CD4-positive, alpha-beta T cell treated with Interleukin-17A for 4 hours (primary cell): ENCODE results near the gene DCAF15.

Source experiments
- DNase-seq: peaks from one replicate; pipeline ENCODE4 v3.0.0-alpha.2; 2020; ENCODE audit warnings: mixed read lengths

Gene DCAF15

DNA sequence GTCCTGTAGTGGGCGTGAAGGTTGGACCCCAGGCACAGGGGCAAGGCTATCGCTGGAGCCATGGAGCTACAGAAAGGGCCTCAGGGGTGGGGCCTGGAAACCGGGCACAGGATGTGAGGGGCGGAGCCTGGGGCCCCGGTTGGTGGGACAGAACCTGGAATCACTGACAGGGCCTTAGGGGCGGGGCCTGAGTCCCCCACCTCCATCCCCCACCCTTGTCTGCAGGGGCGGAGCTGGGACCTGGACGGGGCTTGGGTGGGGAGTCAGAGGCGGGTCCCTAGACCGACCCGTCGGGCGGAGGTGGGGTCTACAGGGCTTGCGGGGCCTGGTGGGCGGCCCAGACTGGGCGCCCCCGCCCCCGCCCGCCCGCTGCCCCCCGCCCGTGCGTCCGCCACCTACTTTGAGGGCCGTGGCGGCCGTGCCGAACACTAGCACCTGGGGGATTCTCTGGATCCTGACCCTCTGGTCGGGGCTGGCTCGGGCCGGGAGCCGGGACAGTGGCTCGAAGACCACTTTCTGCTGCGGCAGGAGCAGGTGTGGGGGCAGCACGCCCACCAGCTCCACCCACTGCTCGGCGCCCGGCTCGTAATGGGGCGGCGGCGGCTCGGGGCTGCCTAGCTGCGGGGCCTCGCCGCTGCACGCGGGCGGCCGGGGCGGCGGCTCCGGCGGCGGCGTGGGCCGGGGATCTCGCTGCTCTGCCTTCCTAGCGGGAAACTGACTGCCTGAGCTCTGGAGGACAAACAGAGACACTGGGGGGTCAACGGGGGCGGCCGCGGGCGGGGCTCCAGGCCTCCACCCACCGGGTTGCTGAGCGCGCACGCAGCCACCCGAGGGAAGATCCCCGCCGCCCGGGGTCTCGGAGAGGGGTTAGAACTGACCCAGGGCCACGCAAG is 26.3 kb downstream of the DCAF15 start:
- peak; percentile 43 for DNase-seq

DNA sequence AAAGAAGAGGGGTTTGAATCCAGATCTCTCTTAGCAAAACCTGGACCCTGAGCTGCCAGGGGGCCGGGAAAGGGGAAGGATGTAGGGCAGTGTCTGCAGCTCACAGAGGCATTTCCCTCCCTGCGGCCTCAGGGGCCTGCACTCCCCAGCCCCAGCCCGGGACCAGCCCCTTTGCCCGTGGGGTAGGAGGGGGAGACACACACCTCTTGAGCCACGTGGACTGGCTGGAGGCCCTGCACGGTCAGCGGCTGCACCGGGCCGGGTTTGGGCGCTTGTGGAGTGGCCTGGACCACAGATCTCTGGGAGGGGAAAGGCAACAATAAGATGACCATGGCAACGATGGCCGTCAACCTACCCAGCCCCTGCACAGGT is 26.9 kb downstream of the DCAF15 start:
- no peak for DNase-seq

DNA sequence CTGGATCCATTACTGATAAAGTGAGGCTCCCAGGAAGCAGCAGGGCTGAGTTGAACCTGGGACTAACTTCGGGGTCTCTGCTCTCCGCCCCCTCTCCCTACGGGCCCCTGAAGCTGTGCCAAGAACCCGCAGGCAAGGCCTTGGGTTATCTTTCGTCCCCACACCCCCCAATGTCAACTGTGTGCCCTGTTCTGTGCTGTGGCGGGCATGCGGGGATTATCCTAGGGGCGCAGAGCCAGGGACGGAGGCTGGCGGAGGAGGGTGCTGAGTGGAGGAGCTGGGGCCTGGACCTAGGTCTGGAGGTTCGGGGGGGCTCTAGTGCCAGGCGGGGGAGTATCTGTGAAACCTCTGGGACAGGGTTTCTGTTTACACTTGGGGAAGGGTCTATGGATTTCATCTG is 27.4 kb downstream of the DCAF15 start:
- DNase-seq: no peak

DNA sequence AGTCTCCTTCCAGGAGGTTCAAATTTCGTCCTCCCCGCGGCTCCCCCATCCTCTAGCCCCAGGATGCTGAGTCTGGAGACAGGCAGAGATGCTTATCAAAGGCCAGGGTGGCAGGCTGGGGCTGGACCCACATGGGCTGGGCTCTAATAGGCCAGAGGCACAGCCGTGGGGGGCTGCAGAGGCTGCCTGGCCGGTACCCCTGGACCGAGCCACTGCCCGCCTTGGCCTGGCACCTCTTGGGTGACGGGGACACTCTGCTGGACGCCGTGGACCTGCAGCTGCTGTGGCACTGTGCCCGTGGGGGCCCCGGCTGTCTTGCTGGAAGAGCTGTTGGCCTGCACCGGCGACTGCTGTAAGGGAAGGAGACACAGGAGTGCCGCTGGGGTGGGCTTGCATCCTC is 28.0 kb downstream of the DCAF15 start:
- no peak for DNase-seq

DNA sequence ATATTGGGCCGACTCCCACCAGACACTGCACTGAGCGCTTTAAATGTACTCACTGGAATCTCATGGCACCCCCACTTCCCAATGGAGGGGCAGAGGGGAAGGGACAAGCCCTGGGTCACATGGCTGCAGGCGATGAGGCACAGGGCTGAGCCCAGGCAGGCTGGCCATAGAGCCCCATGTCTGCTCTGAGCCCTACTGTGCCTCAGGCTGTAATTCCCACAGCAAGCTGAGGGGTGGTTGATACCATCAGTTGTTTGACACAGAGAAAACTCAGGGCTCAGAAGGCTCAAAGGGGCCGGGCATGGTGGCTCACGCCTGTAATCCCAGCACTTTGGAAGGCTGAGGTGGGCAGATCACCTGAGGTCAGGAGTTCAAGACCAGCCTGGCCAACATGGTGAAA is 28.7 kb downstream of the DCAF15 start:
- DNase-seq: no peak

DNA sequence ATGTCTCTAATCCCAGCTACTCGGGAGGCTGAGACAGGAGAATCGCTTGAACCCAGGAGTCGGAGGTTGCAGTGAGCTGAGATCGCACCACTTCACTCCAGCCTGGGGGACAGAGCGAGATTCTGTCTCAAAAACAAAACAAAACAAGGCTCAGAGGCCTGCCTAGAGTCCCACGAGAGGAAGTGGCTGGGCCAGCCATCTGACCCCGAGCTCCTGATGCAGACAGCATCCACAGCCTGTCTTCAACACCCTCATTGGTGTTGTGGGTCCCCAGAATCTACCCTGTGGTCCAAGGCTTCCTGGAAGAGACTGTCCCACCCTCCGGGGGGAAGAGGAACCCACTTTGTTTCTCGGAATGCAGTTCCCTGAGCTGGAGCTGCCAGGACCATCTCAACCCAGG is 29.2 kb downstream of the DCAF15 start:
- DNase-seq: no peak

DNA sequence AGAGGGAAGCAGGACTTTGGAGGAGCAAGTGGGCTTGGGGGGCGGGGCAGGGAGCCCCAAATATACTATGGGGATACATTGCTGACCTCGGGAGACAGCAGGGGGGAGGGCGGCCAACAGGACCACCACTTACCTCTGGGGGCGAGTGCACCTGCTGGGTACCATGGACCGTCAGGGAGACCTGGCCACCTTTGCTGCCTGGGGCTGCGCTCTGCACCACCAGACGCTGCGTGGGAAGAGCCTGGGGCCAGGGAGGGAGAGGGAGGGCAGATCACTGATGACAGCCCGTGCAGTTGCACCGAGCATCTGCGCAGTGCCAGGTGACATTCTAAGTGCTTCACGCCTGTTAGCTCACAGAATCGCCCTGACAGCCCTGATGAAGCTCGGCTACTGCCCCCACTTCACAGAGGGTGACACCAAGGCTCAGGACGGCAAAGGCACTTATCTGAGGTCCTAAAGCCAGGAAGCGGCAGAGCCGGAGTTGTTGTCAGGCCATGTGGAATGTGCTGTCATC is 29.7 kb downstream of the DCAF15 start:
- DNase-seq: no peak

DNA sequence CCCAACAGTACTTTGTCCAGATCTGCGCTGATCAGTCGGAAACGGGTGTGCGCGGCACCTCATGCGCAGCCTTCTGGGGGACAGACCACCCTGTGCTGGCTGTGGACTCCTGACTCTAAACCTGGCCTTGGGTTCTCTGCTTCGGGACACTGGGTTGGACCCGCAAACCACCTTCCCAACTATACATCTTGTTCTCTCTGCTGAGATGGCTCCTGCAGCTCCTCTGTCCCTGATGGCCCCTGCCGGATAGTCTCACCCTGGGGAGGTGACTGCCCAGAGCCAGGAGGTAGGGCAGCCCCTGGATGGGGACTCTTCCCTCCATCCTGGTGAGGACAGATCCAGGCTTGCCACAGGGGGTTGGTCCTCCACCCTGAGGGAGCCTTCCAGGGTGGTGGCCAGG is 30.5 kb downstream of the DCAF15 start:
- no peak for DNase-seq

DNA sequence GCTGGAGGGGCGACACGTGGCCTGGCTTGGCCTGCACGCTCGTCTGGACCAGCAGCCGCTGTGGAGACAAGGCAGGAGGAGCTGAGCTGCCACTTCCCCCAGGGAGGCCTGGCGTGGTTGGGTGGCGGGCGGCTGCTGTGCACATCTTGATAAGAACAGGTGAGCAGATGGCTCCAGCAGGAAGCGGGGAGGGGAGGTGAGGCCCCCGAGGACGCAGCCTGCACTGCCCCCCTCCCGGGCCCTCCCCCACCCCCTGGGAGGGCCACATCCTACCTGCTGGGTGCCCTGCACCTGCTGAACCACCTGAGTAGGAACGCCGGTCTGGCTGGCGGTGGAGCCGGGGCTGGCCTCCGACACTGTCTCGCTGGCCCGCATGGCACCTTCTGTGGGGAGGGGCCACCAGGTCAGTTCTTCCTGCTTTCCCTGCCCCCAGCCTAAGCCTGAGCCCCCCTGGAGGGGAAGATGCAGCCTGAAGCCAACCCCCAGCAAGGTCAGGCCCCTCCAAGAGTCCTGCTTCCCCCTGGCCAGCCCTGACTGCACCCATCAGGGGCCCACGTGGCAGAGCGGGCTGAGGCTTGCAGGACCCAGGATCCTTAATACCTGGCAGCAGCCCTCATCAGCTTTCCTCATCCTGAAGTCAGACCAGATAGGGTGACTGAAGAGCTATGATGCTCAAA is 31.0 kb downstream of the DCAF15 start:
- peak; percentile 81 for DNase-seq

DNA sequence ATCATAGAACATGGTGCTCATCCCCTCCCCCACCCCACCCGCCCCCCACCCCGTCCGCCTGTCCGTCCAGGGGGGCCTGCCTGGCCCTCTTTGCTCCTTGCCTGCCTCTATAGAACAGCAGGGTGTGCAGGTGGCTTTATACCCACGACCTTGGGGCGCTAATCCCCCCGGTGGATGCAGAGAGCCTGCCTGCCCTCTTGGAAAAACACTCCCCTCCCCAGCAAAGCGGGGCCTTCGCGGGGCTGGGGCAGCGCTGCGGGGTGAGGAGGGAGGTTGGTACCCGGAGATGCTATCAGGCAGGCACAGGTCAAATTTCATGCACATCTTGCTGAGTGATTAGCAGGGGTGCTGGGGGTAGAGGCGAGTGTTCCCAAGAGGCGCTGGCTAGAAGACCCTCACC is 31.9 kb downstream of the DCAF15 start:
- no peak for DNase-seq

DNA sequence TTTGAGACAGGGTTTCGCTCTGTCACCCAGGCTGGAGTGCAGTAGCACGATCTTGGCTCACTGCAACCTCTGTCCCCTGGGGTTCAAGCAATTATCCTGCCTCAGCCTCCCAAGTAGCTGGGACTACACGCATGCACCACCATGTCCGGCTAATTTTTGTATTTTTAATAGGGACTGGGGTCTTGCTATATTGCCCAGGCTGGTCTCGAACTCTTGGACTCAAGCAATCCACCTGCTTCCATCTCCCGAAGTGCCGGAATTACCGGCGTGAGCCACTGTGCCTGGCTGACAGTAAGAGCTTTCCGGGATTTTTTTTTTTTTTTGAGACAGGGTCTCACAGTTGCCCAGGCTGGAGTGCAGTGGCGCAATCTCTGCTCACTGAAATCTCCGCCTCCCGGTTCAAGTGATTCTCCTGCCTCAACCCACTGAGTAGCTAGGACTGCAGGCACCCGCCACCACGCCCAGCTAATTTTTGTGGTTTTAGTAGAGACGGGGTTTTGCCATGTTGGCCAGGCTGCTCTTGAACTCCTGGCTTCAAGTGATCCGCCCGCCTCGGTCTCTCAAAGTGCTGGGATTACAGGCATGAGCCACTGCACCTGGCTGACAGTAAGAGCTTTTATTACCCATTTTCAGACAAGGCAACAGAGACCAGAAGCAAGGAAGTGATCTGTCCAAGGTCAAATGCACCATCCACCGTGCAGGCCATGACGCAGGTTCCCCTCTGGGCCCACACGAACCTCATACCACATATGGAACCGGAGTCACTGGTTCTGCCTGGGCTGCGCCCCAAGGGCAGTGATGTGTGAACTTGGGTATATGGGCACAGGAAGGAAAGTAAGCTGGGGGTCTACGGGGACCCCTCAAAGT is 32.8 kb downstream of the DCAF15 start:
- DNase-seq: peak; percentile 47

DNA sequence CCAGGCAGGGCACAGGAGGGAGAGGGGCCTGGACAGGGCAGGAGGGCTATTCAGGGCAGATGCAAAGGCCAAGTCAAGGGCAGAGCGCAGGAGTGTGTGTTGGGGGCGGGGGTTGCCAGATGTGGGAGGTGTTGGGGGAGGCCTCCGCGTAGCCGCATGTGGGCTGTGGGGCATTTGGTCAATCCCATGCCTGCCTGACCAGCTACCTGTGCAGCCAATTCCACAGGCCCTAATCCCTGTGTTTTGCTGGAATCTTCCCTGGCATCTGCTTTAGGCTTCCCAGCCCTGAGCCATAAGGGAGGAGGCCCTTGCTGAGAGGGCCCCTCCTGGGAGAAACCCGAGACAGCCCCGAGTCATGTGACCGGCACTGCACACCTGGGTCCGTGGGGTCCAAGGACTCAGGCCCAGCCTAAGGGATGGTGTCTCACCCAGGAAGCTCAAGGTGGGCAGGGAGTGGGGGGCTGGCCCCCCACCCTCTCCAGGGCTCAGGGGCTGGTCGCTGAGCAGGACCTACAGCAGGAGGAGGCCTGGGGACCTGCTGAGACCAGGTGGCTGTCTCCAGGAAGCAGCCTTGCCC is 33.5 kb downstream of the DCAF15 start:
- peak; percentile 44 for DNase-seq

DNA sequence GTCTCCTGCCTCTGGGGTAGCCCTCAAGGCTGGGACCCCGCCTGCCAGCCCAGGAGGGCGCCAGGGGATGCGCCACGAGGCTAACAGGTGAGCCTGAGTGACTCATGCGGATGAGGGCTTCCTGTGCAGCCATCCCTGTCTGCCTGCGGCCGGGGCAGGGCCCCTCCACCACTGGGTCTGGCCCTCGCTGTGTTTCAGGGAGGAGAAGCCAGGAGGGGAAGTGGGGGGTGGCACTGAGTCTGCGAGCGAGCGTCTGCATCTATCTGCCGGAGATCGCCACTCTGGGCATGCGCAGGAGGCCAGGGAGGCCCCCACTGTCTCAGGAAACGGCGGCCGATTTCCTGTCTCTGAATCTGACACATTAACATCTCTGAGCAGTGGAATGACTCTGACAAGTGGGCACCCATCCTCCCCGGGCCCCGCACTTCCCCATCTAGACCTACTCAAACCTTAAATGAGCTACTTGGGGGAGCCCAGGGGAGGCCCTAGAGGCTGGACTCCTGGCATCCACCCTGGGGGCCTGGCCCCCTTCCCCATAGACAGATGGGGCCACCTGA is 34.1 kb downstream of the DCAF15 start:
- DNase-seq: peak; percentile 100

DNA sequence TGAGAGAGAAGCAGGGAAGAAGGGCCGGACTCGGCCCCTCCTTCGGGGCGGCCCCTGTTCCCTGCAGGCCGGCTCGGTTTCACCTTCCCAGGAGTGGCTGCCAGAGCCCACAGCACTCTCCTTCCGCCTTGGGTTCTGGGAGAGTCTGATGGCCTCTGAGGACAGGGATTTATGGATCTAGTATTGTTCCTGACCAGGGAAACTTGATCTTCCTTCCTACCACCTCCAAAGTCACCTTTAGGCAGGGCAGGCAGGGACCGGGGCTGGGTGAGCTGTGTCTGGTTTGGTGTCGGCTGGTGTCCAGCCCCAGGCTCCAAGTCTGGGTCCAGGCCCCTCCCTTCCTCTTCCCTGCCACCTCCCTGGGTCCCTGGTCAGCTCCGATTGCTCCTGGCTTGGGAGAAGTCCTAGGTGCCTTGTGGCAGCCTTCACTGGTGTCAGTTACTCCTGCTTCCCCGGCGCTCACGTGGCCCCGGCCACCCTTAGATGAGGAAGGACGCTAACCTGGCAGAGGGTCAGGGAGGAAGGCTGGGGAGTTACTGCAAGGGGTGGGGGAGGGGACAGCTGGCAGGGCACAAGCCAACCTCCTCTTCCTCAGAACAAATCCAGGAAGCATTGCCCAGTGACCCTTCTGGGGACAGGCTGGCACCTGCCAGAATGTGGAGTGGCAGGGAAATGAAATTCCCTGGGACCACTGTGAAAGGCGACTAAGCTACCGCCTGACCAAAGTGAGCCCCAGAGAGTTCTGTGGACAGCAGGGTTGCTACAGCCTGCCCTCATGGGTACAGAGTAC is 35.0 kb downstream of the DCAF15 start:
- peak; percentile 21 for DNase-seq

DNA sequence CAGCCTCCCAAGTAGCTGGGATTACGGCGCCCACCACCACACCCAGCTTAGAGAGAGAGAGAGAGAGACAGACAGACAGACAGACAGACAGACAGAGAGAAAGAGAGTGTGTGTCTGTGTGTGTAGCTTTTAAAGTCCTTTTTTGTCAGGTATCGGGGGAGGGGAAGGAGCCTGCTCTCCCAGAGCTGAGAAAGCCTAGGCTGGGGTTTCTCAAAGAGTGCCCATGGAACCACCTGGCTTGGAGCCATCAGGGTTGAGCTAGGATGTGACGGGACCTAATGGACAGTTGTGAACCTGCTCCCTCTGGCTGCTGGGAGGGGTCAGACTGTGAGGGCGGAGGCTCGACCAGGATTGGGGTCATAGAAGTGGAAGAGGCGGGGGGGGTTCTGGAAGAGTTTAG is 37.2 kb downstream of the DCAF15 start:
- no peak for DNase-seq

DNA sequence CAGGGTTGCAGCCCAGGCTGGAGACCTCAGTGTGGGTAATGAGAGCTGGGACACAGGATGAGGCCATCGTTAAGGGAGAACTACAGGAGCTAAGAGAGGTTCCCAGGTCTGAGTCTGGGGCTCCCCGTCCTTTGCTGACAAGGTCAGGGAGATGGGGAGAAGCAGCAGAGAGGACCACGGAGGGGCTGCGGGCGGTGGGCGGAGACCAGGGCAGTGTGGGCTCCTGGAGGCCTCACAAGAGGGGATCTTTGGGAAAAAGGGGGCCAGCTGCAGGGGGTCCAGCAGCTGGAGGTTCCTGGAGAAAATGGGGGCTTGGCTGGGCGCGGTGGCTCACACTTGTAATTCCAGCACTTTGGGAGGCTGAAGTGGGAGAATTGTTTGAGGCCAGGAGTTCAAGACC is 37.8 kb downstream of the DCAF15 start:
- no peak for DNase-seq

DNA sequence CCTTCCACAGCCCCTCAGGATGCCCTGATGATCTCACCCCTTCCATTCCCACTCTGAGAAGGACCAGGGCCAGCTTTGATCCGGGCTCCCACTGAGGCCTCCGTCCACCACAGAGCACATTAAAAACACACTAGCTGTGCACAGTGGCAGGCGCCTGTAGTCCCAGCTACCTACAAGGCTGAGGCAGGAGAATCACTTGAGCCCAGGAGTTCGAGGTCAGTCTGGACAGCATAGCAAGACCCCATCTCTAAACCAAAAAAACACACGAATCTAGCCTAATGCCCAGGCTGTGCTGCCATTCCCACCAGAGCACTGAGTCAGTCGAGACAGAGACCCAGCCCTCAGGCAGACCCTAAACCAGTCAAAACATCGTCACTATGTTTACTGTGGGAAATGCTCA is 39.7 kb downstream of the DCAF15 start:
- no peak for DNase-seq

DNA sequence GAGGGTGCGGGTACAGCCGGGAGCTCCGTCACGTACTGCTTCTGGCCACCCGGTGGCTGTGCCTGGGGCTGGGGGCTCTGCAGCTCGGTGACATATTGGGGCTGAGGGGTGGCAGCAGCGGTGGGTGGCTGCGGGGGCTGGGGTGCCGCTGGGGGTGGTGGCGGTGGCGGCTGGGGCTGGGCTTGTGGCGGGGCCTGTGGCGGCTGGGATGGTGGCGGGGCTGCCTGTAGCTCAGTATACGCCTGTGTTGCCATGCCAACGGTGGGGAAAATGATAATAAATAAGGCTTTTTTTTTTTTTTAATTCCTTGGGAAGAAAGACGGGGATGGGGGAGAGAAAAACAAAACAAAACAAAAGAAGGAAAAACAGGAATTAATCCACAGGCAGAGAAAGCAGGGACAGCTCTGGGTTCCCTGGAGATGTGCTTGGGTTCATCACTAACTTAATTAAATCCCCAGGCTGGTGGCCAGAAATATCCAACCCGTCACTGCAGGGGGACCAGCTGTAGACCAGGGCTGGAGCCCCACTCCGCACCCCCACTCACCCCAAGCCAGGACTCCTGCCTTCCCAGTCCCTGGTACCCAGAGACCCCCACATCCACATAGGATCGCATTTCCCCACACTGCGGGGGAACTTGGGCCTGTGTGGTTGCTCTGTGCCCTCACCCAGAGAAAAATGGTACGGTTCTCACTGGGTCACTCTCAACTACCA is 41.4 kb downstream of the DCAF15 start:
- no peak for DNase-seq

DNA sequence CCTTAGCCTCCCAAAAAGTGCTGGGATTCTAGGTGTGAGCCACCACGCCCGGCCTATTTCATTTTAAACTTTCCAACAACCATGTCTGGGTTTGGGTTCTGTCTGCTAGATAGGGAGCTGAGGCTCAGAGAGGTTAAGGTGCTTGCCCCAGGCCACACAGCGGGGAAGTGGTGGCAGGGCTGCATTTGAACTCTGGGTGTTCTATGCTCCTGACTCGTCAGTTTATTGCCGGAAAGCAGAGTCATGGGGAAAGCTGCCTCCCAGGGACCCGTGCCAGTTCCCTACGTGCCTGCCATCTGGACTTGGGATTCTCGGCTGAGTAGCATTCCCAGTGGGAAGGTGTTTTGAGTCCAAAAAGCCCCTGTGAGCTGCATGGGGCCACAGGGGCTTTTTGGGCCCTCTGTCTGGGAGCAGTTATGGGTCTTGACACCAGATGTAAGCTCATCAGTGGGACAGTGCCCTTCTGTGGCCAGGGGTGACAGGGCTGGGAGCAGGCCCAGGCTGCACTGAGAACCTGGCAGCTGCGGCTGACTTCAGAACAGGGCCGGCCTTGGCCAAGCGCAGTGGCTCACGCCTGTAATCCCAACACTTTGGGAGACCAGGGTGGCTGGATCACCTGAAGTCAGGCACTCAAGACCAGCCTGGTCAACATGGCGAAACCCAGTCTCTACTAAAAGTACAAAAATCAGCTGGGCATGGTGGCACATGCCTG is 42.9 kb downstream of the DCAF15 start:
- no peak for DNase-seq
